ENCODE data around the gene MAP3K9.

The MAP3K9 gene

GRCh38 chr14:70696026-70696425 is 113.3 kb downstream of the MAP3K9 start:
- no peaks in the 10 kb centered on the region for H4K20me1 ChIP-seq (ENCODE audit: low read depth, low read length)
- no peak overlapping the region for H2AFZ ChIP-seq (ENCODE audit: low read depth, low read length, severe bottlenecking)
- H3K27me3 ChIP-seq (ENCODE audit: low read length): no peaks in the 10 kb centered on the region
- H3K27ac ChIP-seq (ENCODE audit: low read depth, low read length): no peak overlapping the region
- H3K36me3 ChIP-seq (ENCODE audit: low read length): no peaks in the 10 kb centered on the region
- H3K9me3 ChIP-seq (ENCODE audit: insufficient read depth, low read length): no peaks in the 10 kb centered on the region
- H3K9me2 ChIP-seq (replicated peaks; ENCODE audit: insufficient read depth, low read length): no peaks in the 10 kb centered on the region
- H3F3A ChIP-seq (ENCODE audit: insufficient read depth): no peaks in the 10 kb centered on the region
- H3K4me2 ChIP-seq (ENCODE audit: low read depth, low read length, poor library complexity, severe bottlenecking): no peak overlapping the region
- no peaks in the 10 kb centered on the region for H3K79me2 ChIP-seq (ENCODE audit: insufficient read depth, low read length)
- no peak overlapping the region for H3K9ac ChIP-seq (ENCODE audit: low read length)
- no peak overlapping the region for H3K4me3 ChIP-seq (ENCODE audit: insufficient read depth, low read length, poor library complexity, severe bottlenecking)
- no peak for TF ChIP-seq CTCF (IDR thresholded peaks at IDR 0.05; ENCODE audit: insufficient read depth, low read length, poor library complexity, severe bottlenecking)

- H3K9me3 ChIP-seq (ENCODE audit: insufficient read depth, low read length): no peaks in the 10 kb centered on the region
- H3K79me2 ChIP-seq (ENCODE audit: insufficient read depth, low read length): no peaks in the 10 kb centered on the region
- no peaks in the 10 kb centered on the region for H3K27me3 ChIP-seq (ENCODE audit: low read length)
- H3K9ac ChIP-seq (ENCODE audit: low read length): no peak overlapping the region
- peak overlapping the region; percentile 19 for H3K4me2 ChIP-seq (ENCODE audit: low read depth, low read length, poor library complexity, severe bottlenecking)
- H3K4me3 ChIP-seq (ENCODE audit: insufficient read depth, low read length, poor library complexity, severe bottlenecking): no peak overlapping the region
- TF ChIP-seq EZH2phosphoT487 (conservative IDR thresholded peaks at IDR 0.05; ENCODE audit: low read length) (no peak), CTCF (IDR thresholded peaks at IDR 0.05; ENCODE audit: insufficient read depth, low read length, poor library complexity, severe bottlenecking) (no peak)
- no peaks in the 10 kb centered on the region for H3K36me3 ChIP-seq (ENCODE audit: low read length)
- no peaks in the 10 kb centered on the region for H4K20me1 ChIP-seq (ENCODE audit: low read depth, low read length)
- peak overlapping the region; percentile 30 for H2AFZ ChIP-seq (ENCODE audit: low read depth, low read length, severe bottlenecking)
- H3K9me2 ChIP-seq (replicated peaks; ENCODE audit: insufficient read depth, low read length): no peaks in the 10 kb centered on the region
- H3K27ac ChIP-seq (ENCODE audit: low read depth, low read length): no peak overlapping the region
- H3F3A ChIP-seq (ENCODE audit: insufficient read depth): no peaks in the 10 kb centered on the region
These were observed 117.1 kb downstream of the MAP3K9 start for GRCh38 chr14:70692210-70692609.

- Histone ChIP-seq H3K9me2 (replicated peaks; ENCODE audit: insufficient read depth, low read length) (no peaks in the 10 kb centered on the region), H3K4me3 (ENCODE audit: insufficient read depth, low read length, poor library complexity, severe bottlenecking) (no peak overlapping the region), H3K27ac (ENCODE audit: low read depth, low read length) (no peak overlapping the region), H3K36me3 (ENCODE audit: low read length) (no peaks in the 10 kb centered on the region), H3K79me2 (ENCODE audit: insufficient read depth, low read length) (no peaks in the 10 kb centered on the region), H2AFZ (ENCODE audit: low read depth, low read length, severe bottlenecking) (no peak overlapping the region), H4K20me1 (ENCODE audit: low read depth, low read length) (no peaks in the 10 kb centered on the region), H3F3A (ENCODE audit: insufficient read depth) (no peaks in the 10 kb centered on the region), H3K4me2 (ENCODE audit: low read depth, low read length, poor library complexity, severe bottlenecking) (no peak overlapping the region), H3K9ac (ENCODE audit: low read length) (no peak overlapping the region), H3K9me3 (ENCODE audit: insufficient read depth, low read length) (no peaks in the 10 kb centered on the region), H3K27me3 (ENCODE audit: low read length) (no peaks in the 10 kb centered on the region)
- TF ChIP-seq EZH2phosphoT487 (conservative IDR thresholded peaks at IDR 0.05; ENCODE audit: low read length) (no peak), CTCF (IDR thresholded peaks at IDR 0.05; ENCODE audit: insufficient read depth, low read length, poor library complexity, severe bottlenecking) (no peak)
These were observed 123.7 kb downstream of the MAP3K9 start for GRCh38 chr14:70685474-70686197.
